Endothelial cell of coronary artery (primary cell): Measurements from ENCODE around the gene STT3B. TPM values are rescaled to one million over a fixed set of nuclear protein-coding genes. Genes with fewer than 3 reads are reported as not detected.

ENCODE experiments used
- total RNA-seq: library from RNA; depleted of rRNA; stranded (reverse); fragments of >200 nt; gene quantifications from 2 replicates; pipeline ENCODE4 v1.2.3, GENCODE V29; 2014

Gene STT3B
- 153 and 178 TPM in 2 replicates for total RNA-seq

GRCh38 chr3:31532587-31533168 is at the start of gene STT3B:
TSS of gene STT3B (plus strand) at chr3:31532925. CDS start at chr3:31532999, 74 bp downstream.

